Type B pancreatic cell (in vitro differentiated cells): ENCODE results near the gene RND1. TPM values are rescaled to one million over a fixed set of nuclear protein-coding genes. Genes with fewer than 3 reads are reported as not detected.
A peak's percentile ranks its signal among the peaks of the same experiment; 100 is the strongest.

Experiments used
- DNase-seq: peaks from one replicate; pipeline ENCODE4 v3.0.0; 2021; ENCODE audit warnings: mixed read lengths; ENCODE audit not compliant: unreplicated experiment; ENCODE audit errors: extremely low spot score
- H3K27ac Mint-ChIP-seq: 2 replicates; pipeline ENCODE4 v1.8.0; 2021; ENCODE audit warnings: mild to moderate bottlenecking, mixed read lengths
- H3K27me3 Mint-ChIP-seq: 2 replicates; pipeline ENCODE4 v1.8.0; 2021; ENCODE audit warnings: mixed read lengths
- H3K36me3 Mint-ChIP-seq: 2 replicates; pipeline ENCODE4 v1.8.0; 2021; ENCODE audit warnings: mixed read lengths
- H3K4me1 Mint-ChIP-seq: one replicate; pipeline ENCODE4 v1.8.0; 2021; ENCODE audit warnings: mixed read lengths; ENCODE audit not compliant: unreplicated experiment
- H3K4me3 Mint-ChIP-seq: 2 replicates; pipeline ENCODE4 v1.8.0; 2021; ENCODE audit warnings: mild to moderate bottlenecking, mixed read lengths
- H3K9me3 Mint-ChIP-seq: 2 replicates; pipeline ENCODE4 v1.8.0; 2021; ENCODE audit warnings: mixed read lengths
- total RNA-seq: library from RNA; stranded (reverse); gene quantifications from 2 replicates; pipeline ENCODE4 v1.2.1, GENCODE V29; 2021; ENCODE audit warnings: low replicate concordance
- TF ChIP-seq, protein P1 (sequence below): fragments of 200-600 bp; sonication (generic); conservative IDR thresholded peaks from 2 replicates; pipeline ENCODE4 v1.5.0; 2021; ENCODE audit warnings: antibody characterized with exemption, mild to moderate bottlenecking

The RND1 gene
- total RNA-seq, 1 donor from 2014 or later: 6.9 TPM

DNA sequence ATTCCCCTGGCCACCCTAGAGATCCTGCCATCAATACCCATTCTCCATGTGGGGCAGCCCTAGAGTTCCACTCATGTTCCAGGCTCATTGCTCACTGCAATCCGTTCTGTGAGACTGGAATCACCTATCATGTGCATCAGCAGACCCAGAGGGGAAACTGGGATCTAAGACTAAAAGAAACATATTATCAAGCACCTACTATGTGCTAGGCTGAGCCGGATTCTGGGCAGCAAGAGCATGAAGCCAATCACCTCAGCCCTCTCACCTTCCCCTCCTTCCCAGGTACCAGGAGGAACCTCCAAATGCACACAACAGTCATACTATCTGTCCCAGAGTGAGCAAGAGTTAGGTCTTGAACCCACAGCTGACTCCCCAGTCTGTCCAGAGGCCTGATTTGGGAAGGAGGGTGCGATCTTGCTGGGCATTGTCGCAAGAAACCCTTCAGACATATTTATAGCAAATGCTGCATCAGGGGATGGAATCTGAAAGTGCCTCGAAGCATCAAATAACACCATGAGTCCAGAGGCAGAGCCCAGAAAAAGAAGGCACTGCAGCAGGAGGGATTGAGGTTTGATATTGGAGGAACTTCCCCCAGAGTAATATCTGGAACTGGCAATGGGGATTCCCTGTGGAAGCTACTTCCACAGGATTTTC, 54.1 kb downstream of the RND1 start:
- no peaks in the 10 kb centered on the region for H3K36me3 Mint-ChIP-seq
- no peaks in the 10 kb centered on the region for H3K9me3 Mint-ChIP-seq
- H3K27ac Mint-ChIP-seq: no peak overlapping the region
- H3K4me3 Mint-ChIP-seq: no peak overlapping the region
- H3K4me1 Mint-ChIP-seq: peaks cover 27% of the 10 kb centered on the region
- TF ChIP-seq, protein P1, sequence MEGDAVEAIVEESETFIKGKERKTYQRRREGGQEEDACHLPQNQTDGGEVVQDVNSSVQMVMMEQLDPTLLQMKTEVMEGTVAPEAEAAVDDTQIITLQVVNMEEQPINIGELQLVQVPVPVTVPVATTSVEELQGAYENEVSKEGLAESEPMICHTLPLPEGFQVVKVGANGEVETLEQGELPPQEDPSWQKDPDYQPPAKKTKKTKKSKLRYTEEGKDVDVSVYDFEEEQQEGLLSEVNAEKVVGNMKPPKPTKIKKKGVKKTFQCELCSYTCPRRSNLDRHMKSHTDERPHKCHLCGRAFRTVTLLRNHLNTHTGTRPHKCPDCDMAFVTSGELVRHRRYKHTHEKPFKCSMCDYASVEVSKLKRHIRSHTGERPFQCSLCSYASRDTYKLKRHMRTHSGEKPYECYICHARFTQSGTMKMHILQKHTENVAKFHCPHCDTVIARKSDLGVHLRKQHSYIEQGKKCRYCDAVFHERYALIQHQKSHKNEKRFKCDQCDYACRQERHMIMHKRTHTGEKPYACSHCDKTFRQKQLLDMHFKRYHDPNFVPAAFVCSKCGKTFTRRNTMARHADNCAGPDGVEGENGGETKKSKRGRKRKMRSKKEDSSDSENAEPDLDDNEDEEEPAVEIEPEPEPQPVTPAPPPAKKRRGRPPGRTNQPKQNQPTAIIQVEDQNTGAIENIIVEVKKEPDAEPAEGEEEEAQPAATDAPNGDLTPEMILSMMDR: no peak
- H3K27me3 Mint-ChIP-seq: no peaks in the 10 kb centered on the region
- no peak for DNase-seq

DNA sequence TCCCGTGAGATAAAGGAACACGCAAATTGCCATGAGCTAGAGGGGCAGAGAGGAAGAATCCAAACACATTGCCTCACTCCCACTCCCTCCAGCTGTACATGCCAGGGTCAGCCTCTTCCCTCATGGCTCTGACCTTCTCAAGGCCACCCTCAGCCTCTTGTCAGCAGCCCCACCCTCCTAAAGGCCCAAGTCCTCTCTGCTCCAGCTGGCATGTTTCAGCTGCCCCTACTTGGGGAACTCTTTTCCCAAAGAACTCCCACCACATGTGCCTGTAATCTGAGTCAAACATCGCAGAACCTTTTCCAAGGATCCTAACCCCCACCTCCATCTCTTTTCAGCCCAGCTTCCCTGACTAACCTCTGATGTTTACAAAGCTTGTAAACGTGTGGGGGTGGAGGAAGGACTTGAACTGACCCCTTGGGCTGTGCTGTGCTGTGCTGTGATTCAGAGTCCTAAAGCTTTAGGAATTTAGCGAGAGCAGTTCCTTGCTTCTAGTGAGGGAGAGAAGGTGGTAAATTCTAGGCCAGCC, 54.7 kb downstream of the RND1 start:
- Mint-ChIP-seq H3K27ac (peak overlapping the region; percentile 65), H3K4me3 (peak overlapping the region; percentile 25), H3K4me1 (peaks cover 22% of the 10 kb centered on the region), H3K27me3 (no peaks in the 10 kb centered on the region), H3K9me3 (no peaks in the 10 kb centered on the region), H3K36me3 (no peaks in the 10 kb centered on the region)
- DNase-seq: no peak
- TF ChIP-seq, protein P1: no peak

DNA sequence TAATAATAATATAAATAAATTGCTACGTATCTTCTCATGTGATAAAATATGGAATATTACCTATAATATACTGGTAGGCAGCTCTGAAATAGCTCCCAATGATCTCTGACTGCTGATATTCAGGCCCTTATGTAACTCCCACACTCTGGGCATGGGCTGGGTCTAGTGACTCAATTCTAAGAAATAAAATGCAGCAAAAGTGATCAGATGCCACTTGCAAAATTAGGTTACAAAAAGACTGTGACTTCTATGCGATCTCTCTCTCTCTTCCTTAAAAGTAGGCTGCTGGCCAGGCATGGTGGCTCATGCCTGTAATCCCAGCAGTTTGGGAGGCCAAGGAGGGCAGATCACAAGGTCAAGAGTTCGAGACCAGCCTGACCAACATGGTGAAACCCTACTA, 57.7 kb downstream of the RND1 start:
- Mint-ChIP-seq H3K4me3 (no peak overlapping the region), H3K27me3 (no peaks in the 10 kb centered on the region), H3K36me3 (no peaks in the 10 kb centered on the region), H3K27ac (no peak overlapping the region), H3K9me3 (no peaks in the 10 kb centered on the region), H3K4me1 (peaks cover 22% of the 10 kb centered on the region)
- DNase-seq: no peak
- TF ChIP-seq, protein P1: no peak

Other genes starting within 250 kb of the RND1 start
- 42.0 and 47.0 TPM in 2 replicates for gene KANSL2, start 183.6 kb downstream of the RND1 start, total RNA-seq
- 39.2 and 46.9 TPM in 2 replicates for gene CCNT1, start 149.2 kb downstream of the RND1 start, total RNA-seq
- 40.5 and 54.4 TPM in 2 replicates for gene ADCY6, start 76.8 kb downstream of the RND1 start, total RNA-seq
- gene CACNB3, start 47.4 kb downstream of the RND1 start, total RNA-seq: 56.3 and 57.0 TPM in 2 replicates
- 95.3 and 104 TPM in 2 replicates for gene DDX23, start 13.7 kb downstream of the RND1 start, total RNA-seq
- gene FKBP11, start 59.6 kb upstream of the RND1 start, total RNA-seq: 44.6 and 56.3 TPM in 2 replicates
- gene ARF3, start 91.6 kb upstream of the RND1 start, total RNA-seq: 161 and 168 TPM in 2 replicates
- 6.2 and 6.3 TPM in 2 replicates for gene WNT10B, start 105.9 kb upstream of the RND1 start, total RNA-seq
- gene WNT1, start 112.5 kb upstream of the RND1 start, total RNA-seq: 28.9 TPM in 1 of 2 replicates, not detected in the other
- 0.45 and 8.8 TPM in 2 replicates for gene DDN, start 133.5 kb upstream of the RND1 start, total RNA-seq
- gene PRKAG1, start 152.9 kb upstream of the RND1 start, total RNA-seq: 58.7 and 66.3 TPM in 2 replicates
- gene KMT2D, start 194.9 kb upstream of the RND1 start, total RNA-seq: 95.4 and 97.6 TPM in 2 replicates
- gene RHEBL1, start 204.1 kb upstream of the RND1 start, total RNA-seq: 0.88 and 1.8 TPM in 2 replicates
- gene DHH, start 228.9 kb upstream of the RND1 start, total RNA-seq: 0.56 TPM in 1 of 2 replicates, not detected in the other
- 101 and 105 TPM in 2 replicates for gene LMBR1L, start 245.0 kb upstream of the RND1 start, total RNA-seq